Head of caudate nucleus (tissue), 42 donors: Measurements from ENCODE around the gene MAP2K6.

ENCODE experiments used
- DNase-seq, 42 donors: peaks; one replicate each; pipeline versions ENCODE4 v3.0.0 to v3.0.0-alpha.2; 2020 to 2021; ENCODE audit warnings: mixed read lengths in 7 of 42
- intact Hi-C: fragments of 100-400 bp; cut with DNase I; formaldehyde crosslinking; loops from one replicate; pipeline ENCODE4 v1.15.0; 2022

Gene MAP2K6

DNA sequence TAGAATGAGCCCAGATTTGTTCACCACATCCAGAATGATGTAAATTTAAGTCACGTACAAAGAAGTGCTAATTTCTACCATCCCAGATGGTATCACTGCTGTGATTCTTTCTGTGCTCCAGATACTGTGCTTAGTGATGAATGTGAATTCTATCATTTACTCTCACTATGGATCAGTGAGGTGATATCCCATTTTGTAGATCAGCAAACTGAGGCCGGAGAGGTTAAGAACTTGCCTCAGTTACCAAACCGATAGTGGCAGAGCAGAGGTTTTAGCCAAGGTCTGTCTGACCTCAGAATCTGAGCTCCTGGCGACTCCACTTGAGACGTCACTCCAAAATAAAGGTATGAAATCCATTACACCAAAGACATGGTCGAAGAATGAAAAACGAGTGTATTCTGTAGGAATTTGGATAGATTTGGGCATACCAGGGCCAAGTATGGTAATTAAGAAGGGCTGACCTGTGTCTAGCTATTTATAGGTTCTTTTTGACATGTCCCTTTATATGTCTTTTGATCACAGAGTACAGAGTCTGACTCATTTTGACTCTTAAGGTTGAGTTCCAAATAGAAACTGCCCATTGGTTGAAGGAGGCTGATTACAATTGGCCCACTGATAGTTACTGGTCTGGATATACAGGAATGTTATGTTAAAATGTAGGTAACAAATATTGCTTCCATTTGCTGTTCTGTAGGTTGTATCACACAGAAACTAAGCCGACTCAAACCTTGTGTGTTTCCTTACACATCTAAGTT lies 10.0 kb downstream of the MAP2K6 start:
- intact Hi-C loops, result no loop called here
- no peak for DNase-seq

DNA sequence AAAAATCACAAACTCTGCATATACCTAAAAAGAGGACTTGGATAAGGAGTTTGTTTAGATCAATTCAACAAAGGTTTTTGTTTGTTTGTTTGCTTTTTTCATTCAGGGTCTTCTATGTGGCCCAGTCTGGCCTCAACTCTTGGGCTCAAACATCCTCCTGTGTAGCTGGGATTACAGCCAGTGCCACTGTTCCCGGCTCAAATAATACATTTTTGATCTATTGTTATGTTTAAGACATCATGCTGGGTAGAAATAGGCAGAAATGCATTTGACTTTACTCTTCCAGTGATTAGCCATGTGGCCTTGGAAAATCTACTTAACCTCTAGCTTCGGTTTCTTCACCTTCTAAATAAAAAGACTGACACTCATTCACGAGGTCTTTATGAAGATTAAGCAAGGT lies 11.5 kb downstream of the MAP2K6 start:
- intact Hi-C loops, result no loop called here
- no peak for DNase-seq

DNA sequence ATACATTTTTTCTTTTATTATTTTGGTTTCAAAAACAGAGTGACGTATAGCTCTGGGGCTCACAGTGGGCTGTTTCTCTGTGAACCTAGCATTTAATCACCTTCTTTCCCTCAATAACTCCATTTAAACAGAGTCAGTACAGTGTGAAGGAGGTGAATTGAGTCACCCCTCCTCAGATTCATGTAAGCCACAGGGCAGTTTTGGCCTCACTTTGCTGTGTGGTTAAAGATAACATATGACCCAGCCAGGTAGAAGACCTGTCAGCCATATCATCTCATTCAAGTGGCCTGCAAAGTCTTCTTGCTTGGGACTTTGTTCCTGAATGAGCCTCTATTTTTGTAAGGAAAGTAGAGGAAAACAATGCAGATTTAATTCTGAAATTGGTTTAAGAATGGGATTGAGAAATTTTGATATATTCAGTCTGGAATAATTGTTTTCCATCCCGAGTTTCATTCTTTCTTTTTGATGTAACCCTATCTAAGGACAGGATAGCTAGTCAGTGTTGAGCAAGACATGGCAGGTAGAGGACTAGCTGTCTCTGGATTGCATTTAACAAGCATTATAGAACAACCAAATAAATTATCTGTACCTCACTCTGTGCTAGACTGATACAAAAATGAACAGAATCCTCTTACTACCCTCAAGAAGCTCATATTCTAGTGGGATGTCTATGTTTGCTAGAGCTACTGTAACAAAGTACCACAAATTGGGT lies 13.1 kb downstream of the MAP2K6 start:
- DNase-seq, result no peak
- intact Hi-C loops, result no loop called here

DNA sequence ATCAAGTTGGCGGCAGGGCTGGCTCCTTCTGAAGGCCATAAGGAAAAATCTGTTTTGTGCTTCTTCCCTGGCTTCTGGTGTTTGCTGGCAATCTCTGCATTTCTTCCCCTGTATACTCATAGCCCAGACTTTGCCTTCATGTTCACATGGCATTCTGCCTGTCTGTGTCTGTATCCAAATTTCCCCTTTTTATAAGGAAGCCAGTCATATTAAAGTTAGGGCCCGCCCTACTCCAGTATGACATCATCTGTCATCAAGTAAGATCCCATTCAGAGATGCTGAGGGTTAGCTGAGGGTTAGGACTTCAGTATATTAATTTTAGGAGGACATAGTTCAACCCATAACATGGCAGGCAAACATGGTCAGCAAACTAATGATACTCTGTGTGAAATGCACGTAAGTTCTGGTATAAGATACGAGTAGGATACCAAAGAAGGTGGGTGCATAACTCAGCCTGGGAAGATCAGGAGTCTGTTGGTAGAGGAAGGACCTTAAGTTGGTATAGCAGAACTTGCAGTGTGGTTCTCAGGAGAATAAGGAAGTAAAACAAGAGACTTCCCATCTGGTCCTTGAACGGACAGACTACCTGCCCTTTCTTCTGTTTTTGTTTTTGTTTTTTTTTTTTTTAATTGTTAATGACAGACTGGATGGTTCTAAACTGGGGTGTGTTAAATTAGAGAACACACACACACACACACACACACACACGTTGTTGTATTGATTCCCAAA lies 13.9 kb downstream of the MAP2K6 start:
- DNase-seq, result no peak
- intact Hi-C loops, result no loop called here

DNA sequence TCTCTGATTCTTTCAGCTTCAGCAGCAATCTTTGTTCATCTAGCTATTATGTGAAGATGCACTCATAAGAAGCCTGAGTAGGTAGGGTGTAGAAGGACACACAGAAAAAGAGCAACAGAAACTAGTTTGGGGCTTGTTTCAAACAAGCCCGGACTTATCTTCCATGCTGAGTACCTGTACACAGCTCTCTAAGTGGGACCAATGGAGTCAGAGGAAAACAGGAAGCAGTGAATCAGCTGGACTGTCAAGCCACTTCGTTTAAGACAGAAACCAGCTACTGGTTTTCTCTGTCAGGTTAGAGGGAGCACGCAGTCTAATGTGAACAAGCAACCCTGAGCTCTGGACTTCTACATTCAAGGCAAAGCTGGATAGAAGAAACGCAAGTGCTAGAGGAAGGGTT lies 16.0 kb downstream of the MAP2K6 start:
- DNase-seq, result no peak
- intact Hi-C loops, result no loop called here

DNA sequence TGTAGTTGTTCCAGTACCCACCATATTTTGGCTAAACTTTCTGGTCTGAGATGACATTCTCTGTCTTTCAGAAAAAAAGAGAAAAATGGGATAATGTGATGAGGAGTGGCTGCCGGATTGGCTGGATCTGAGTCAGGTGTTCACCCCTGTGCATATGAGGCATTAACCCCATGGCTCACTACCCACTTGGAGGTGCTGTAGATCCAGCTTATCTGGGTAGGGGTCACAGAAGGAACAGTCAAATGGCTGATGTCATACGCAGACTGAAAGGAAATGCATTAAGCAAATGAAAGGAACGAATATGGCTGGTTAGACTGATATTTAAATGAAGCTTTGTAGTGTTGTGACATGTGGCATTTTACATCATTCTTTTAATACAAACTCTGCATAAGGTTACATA lies 17.3 kb downstream of the MAP2K6 start:
- intact Hi-C loops, result no loop called here
- DNase-seq, result no peak

DNA sequence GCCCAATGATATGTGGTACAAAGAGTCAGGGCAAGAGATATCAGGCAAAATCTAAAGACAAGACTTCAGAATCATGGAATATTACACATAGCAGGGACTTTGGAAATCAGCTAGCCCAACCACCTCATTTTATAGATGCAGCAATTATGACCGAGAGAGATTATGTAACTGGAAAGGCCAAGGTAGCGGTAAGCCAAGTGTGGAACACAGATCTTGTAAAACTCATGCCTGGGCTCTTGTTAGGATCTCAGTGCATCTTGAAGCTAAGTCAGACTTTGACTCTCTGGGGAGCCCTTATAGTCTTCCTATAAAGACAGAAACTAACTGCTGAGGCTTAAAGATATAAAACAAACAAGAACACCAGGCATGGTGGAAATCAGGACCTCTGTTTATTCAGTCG lies 18.6 kb downstream of the MAP2K6 start:
- DNase-seq, result no peak
- intact Hi-C loops, result no loop called here

DNA sequence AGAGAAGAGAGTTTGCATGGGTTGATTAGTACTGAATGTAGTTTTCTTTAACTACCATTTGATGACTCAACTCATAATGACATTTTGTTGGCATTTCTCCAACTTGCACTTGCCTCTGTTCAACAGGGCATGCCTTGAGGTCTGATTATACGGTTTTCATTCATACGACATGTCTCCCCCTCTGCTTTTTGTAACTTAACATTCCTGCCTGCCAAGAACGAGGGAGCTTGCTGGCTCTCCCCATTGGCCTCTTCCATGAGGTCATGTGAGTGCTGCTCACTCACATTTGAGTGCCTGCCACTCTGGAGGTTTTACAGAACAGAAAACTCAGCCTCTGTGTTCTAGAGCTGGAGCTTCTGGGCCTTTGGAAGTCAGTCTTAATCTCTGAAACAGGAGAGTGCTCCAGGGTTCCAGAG lies 19.7 kb downstream of the MAP2K6 start:
- intact Hi-C loops, result no loop called here
- DNase-seq, result peak in 32 of 42 donors; percentile 10 to 79 (median 48)

DNA sequence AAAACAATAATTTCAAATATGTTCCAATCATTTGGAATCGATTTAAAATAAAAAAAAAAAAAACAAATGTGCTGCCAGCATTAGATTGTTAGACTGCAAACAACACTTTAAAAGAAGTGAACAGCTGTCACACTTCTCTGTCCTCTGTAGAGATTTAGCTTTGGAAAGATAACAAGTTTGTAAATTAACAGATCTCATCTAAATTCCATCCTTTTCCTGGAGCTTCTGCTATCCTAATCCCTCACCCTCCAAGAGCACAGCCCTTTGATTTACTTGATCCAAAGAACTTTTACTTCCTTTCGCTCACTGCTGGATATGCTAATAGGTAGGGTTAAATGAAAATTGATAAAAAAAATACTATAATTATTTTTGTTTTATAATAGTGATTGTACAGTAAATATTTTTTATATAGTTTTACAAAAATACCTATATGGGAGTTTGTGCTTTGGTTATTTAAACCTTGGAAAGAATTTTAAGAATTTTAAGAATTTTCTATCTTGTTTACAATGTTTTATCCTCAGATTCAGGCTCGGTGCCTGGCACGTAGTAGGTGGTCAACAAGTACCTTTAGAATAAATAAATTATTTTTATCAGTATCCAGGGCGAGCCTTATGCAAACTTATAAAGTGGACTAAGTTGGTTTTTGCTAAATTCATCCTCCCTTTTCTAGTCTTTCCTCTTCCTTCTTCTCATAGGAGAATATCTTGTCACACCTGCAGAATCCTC lies 21.6 kb downstream of the MAP2K6 start:
- DNase-seq, result no peak
- intact Hi-C loops, result no loop called here

DNA sequence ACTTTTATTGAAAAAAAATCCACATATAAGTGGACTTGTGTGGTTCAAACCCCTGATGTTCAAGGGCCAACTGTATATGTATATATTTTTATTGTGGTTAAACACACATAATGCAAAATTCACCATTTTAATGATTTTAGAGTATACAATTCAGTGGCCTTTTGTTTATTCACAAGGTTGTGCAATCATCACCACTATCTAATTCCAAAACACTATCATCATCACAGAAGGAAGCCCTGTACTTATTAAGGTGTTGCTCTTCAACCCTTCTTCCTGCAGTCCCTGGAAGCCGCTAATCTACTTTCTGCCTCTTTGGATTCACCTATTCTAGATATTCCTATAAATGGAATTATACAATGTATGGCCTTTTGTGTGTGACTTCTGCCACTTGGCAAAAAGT lies 23.0 kb downstream of the MAP2K6 start:
- intact Hi-C loops, result no loop called here
- DNase-seq, result no peak

DNA sequence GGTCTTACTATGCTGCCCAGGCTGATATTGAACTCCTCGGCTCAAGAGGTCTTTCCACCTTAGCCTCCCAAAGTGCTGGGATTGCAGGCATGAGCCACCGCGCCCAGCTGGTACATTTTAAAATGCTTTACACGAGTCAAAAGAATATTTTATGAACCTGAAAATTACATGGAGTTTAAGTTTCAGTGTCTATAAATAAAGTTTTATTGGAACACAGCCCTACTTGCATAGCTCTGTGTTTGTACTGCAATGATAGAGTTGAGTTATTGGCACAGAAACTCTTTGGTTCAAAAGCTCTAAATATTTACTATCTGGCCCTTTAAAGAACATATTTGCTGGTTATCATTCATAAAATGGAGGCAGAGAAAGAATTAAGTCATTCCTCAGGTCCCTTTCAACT lies 24.3 kb downstream of the MAP2K6 start:
- intact Hi-C loops, result no loop called here
- no peak for DNase-seq

DNA sequence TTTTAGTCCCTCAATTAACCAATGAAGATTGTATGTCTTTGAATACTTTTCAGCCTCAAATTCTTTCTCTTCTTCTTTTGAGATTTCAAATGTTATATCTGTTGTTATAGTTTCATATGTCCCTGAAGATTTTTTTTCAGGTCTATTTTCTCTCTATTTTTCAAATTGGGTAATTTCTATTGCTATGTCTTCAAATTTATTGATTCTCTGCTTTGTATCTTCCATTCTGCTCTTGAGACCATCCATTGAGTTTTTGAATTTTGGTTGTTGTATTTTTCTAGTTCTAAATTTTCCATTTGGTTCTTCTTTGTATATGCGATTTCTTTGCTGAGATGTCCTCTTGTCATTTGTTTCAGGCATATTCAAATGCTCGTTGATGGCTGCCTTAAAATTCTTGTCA lies 26.7 kb downstream of the MAP2K6 start:
- DNase-seq, result no peak
- intact Hi-C loops, result no loop called here

DNA sequence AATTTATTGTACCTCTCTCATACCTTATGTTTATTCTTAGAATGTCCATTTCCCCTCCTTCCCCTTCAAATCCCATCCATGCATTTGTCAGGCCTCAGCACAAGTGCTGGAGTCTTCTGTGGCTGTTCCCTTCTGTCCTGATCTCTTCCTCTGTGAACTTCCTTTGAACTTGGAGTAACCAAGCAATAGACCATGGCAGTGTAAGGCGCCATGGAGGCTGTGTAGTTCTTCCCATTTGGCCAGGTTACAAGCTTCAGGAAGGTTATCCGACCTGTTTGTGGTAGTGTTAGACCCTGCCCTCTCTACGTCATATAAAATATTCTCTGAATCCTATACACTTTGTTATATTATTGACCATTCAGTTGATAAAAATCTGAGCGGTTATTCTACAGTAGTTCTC lies 28.6 kb downstream of the MAP2K6 start:
- DNase-seq, result no peak
- intact Hi-C loops, result no loop called here

DNA sequence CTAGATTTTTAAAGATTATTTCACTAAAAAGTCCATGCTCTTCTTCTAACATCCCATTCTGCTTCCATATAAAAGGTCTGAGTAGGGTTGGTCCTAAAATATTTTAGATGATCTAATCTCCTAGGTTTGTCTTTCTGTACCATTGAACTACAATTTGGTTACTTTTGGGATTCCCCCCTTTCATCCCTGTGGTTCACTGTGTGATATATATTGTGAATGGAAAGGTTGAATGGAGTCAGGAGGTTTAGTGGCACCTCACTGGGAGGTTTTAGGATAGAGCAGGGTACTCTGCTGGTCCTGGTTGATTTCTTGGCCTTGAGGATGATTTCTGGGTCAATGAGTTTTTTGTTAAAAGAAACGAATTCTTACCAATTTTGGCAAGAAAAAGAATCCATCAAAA lies 29.5 kb downstream of the MAP2K6 start:
- DNase-seq, result no peak
- intact Hi-C loops, result no loop called here

DNA sequence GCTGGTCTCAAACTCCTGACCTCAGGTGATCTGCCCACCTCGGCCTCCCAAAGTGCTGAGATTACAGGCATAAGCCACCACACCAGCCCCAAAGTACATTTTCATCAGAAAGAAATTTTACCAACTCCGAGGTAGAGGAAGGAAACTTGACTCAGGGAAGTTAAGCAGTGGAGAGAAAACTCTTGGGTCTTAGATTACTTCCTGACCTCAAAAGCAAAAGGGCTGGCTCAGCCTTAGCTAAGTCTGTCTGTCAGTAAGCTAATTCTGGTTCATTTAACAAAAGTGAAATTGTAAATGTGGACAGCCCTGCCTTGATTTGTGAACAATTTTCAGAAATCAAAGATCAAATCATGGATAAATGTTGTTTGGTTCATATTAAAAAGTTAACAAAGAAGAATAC lies 30.6 kb downstream of the MAP2K6 start:
- DNase-seq, result no peak
- intact Hi-C loops, result no loop called here

DNA sequence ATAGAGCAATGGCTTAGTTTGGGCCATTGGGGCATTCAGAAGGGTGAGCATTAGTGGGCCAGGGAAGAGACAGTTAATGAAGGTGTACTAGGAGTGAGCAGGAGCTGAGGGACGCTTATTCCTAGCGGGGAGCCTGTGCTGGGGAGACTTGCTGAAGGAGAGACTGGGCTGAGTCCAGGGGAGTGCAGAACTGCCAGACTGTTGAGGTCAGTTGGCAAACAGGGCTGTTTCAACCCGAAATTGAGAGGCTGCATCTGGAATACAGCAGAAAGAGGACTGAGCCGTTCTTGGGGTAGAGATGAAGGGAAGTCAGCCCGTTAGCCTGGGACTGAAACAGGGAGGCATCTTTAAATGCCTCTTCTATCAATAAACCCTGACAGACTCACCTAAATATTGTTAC lies 33.2 kb downstream of the MAP2K6 start:
- DNase-seq, result peak in 28 of 42 donors; percentile 13 to 62 (median 31)
- intact Hi-C loops, result no loop called here

DNA sequence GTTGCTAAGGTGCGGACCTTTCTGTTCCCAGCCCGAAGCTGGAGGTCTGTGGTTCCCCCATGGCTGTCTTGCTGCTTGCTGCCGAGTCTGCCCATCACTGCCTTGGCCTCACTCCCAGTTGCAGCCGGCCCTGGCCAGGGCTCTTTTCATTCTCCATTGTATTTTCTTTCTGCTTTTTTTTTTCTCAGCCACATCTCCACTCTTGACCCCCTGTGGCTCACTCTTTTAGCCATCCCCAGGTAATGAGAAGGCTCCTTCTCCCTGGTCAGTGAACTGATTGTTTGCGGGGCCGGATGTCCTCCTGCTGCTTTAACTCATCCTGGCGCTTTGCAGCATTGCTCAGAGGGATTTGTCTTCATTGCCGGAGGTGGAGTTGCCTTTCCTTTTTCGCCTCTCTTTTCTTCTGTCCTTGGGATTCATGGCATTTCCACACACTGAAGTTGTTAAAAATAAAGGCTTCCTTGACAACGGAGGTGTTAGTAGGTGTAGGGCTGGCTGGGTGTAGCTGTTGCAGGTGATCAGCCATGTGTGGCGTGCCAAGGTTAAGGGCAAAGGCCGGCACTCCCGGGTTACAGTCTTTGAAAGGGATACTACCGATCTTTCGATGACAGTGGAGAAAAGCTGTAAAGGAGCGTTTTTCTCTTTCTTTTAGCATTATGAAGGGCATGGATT lies 34.1 kb downstream of the MAP2K6 start:
- intact Hi-C loops, result no loop called here

DNA sequence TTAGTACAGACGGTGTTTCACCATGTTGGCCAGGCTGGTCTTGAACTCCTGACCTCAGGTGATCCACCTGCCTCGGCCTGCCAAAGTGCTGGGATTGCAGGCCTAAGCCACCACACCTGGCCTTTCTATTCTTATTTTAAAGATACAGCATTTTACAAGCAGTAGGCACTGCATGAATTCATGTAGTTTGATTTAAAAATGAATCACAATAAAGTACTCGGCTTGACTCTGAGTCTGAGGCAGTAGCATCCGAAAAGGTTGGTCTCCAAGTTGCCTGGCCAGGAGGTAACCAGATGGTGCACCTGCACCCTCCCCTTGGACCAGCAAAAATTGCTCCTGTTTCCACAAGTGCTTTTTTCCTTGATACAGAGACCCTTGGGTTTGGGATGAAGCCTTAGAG lies 35.6 kb downstream of the MAP2K6 start:
- DNase-seq, result no peak
- intact Hi-C loops, result no loop called here

More for the DNA sequence above, 34.1 kb downstream of the MAP2K6 start:
- peak; percentile 25 to 85 (median 72) for DNase-seq

DNA sequence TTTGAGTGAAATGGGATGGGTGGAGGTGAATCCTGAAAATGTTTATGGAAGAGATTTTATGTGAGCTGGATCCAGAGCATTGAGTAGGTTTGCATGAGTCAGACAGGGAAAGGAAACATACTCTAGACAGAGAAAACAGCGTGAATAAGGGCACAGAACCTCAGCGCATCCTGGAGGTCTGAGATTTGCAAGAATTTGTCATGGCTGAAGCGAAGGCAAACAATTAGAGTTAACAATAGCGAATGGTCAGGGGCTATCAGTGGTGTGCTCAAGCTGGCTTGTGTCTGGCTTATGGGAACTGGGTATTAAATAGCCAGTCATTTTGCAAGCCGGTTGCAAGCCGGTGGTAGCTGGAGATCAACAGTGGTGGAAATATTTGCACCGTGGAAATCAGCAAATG lies 36.4 kb downstream of the MAP2K6 start:
- DNase-seq, result peak in 4 of 42 donors; percentile 10 to 39 (median 19)
- intact Hi-C loops, result no loop called here
